HG03432 (cell line): ENCODE results near the gene SYTL4.

Source experiments
- ATAC-seq: cut with Tn5 transposase; IDR thresholded peaks from one replicate; pipeline ENCODE4 v1.9.1; 2021; ENCODE audit warnings: mild to moderate bottlenecking, moderate library complexity; ENCODE audit not compliant: unreplicated experiment

SYTL4 gene

DNA sequence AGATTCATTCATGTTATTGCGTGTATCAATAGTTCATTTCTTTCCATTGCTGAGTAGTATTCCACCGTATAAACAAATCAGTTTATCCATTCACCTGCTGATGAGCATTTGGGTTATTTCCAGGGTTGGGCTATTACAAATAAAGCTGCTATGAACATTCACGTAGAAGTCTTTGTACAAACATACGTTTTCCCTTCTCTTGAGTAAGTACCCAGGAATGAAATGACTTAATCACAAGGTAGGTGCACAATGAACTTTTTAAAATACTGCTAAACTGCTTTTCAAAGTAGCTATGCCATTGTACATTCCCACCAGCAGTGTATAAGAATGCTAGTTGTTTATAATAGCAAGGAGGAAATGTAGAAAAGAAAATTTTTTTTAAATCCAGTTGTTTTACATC, 35.9 kb downstream of the SYTL4 start:
- ATAC-seq, result no peak

DNA sequence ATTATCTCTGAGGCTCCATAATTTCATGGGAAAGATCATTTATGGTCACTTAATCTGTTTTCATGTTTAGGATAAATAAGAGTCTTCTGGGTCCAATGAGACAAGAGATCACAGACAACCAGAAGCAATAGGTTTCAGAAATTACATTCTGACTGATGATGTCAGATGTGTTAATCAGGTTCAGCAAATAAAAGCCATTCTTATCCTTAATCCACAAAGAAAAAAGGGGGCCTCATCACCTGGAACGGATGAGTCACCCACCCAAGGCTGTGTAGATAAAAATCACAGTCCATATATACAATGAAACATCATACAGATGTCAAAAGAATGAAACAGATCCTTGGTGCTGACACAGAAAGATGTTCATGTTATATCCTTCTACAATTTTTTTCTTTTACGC, 36.6 kb downstream of the SYTL4 start:
- ATAC-seq, result no peak

- peak; percentile 87 for ATAC-seq
Observed at GRCh38 chrX:100687546-100687945, 44.4 kb downstream of the SYTL4 start.

- peak; percentile 67 for ATAC-seq
Observed at GRCh38 chrX:100687128-100687527, 44.8 kb downstream of the SYTL4 start.

DNA sequence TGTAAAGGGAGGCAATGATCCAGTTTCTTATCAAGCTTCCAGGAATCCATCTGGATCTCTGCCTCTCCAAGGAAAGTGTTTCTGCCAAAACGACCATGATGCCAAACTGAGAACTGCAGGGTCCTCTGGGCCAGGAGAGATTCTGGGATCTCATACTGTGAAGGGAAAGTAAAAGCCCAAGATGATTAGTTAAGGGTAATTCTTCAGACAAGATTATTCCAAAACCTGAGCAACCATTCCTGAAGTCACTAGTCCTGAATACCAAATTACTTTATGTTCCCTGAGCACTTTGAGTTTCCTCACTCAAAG, 46.0 kb downstream of the SYTL4 start:
- no peak for ATAC-seq

DNA sequence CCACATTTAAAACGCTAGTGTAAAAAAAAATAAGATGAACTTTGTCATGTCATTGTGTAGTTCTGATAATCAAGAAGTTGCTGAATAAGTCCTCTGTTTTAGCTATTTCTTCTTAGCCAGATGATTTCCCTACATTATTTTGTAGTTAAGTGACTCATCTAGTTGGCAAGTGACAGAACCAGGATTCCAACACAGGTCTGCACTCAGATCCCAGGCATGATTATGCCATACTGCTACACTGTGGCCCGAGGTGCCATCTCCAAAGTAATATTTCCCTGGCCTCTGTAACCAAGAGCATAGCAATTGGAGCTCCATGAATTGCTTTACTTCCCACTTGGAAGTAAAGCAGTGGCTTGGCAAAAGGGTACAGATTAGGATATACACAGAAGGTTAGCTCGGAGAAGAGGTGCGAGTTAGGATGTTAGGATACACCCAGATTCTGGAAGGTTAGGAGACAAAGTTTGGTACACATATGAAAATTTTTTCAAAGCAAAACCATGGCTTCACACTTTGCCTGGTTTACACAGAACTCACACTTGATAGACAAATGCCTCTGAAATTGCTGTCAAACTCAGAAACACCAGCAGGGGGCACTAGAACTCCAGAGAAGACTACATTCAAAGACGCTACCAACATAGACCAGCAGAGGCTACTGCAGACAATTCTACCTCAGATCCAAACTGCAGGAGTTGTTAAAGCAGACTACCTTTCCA, 46.5 kb downstream of the SYTL4 start:
- peak; percentile 63 for ATAC-seq

DNA sequence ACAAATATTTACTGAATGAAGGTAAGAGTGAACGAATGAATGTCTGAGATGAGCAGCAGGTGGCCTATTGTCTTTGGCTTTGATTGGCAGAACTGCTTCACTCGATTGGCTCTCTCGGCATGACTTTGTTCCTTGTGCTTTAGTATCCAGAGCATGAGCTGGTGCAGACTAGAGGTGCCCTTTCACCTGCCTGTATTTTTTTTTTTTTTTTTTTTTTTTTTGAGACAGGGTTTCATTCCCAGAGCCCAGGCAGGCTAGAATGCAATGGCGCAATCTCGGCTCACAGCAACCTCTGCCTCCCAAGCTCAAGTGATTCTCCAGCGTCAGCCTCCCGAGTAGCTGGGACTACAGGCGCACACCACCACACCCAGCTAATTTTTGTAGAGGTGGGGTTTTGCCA, 49.0 kb downstream of the SYTL4 start:
- ATAC-seq, result no peak

DNA sequence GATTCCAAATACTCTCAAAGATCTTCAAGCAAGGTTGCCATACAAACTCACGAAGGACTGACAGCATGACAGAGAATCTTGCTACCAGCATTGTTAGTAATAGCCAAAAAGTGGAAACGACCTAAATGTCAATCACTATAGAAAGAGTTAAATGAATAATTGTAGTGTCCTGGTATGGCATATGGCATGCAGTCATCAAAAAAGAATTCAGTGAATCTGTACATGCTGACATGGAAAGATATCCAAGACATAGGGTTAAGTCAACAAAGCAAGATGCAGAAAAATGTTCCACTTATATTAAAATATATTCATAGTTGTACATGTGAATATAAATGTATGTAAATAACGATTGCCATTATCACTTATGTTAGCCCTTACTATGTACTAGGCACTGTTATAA, 50.3 kb downstream of the SYTL4 start:
- no peak for ATAC-seq

- no peak for ATAC-seq
Observed at GRCh38 chrX:100680756-100681155, 51.2 kb downstream of the SYTL4 start.

DNA sequence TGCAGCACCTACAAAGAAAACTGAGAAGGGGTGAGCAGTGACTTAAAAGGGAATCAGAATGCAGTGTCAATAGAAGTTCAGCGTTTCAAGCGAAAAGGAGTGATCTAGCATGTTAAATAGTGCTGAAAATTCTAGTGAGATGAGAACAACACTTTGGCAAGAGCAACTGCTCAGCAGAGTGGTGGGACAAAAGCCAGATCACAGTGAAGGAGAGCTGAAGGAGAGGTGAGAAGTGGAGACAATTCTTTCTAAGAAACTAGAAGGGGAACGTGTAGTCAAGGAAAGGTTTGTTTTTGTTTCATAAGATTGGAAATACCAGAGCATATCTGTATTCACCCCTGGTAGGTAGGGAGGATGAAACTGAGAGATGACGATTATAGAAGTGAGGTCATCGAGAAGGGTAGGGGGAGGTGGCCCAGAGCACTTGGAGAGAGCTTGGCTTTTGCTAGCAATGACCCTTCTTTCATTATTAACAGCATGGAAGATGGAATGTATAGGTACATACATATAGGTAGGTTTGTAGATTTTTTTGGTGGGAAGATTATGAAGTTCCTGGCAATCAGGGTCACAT, 54.2 kb downstream of the SYTL4 start:
- no peak for ATAC-seq

- ATAC-seq, result peak; percentile 66
Observed at GRCh38 chrX:100674705-100675104, 57.2 kb downstream of the SYTL4 start.

GRCh38 chrX:100673397-100673953, 58.4 kb downstream of the SYTL4 start:
- ATAC-seq, result no peak

DNA sequence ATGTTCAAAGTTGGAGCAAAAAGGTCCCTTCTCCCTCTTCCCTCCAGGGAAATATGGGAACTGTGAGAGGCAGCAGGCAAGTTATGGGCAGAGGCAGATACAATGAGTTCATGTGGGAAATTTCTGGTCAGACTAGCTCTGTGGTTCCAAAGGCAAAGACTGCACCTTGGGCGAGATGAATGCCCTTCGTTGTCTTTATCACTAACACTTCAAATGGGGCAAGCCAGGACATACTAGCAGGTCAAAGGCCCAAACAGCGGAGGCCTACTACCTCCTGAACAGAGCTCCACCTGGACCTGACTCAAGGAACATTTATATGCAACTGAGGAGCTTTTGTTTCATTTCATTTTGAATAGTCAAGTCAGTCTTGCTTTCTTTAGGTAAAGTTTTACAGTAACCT, 59.0 kb downstream of the SYTL4 start:
- ATAC-seq, result no peak

- no peak for ATAC-seq
Observed at GRCh38 chrX:100663642-100664041, 68.3 kb downstream of the SYTL4 start.

DNA sequence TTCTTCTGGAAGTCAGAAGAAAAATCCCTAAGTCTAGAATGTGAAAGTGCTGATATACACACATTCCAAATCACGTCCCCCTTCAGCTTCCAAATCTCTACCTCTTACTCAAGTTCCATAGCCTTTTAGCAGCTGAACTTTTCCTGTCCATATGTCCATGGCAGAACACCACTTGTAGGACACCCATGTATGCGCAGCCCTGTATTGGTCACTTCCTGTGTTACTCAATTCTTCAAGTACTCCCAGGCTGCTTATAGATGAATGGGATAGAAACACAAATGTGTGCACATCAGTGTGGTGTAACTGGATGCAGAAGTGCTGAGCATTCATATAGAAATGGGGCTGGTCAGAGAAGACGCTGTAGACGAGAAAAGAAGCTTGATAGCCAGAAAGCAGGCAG, 69.1 kb downstream of the SYTL4 start:
- no peak for ATAC-seq

DNA sequence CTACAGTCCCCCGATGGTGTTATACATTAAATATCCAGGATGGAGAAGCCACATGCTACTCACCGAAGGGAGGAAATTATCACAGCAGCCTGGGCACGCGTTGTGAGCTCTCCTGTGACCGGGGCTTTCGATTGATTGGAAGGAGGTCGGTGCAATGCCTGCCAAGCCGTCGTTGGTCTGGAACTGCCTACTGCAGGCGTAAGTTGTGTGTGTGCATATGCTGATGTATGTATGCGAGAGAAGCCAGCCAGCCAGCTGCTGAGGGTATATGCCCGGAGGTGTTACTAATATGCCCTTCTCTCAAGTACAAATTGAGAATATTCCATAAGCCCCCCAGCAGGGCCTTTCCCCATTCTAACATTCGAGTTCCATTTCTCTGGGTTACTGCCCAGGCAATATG, 69.8 kb downstream of the SYTL4 start:
- no peak for ATAC-seq

DNA sequence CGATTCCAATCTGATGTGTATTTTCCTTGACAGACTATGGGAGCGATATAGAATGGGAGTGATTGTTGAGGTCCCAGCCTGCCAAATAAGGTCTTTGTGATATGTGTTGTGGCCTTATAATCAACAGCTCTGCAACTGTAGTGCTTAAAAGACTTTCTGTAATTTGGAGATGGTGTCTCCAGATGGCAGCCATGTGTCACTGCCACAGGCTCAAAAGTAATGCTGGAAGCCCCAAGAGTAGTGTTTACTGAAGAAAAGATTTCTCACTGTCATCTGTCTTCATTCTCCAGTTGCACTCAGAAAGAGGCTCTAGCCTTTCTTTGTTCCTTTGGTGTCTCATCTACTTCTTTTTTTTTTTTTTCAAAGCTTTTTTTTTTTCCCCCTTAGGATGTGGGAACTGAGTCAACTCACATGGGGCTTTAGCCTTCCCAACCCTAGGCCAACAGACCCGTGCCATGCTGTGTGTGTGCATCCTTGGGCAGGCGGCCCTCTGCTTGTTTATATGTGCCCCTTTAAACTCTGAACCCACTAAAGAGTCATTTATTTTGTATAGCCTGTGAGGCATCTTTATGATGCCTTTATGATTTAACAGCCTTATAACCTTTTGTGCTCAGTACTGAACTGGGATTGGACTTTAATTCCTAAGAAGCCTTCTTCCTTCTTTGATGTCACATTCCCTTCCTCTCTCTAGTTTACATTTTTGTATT, 72.3 kb downstream of the SYTL4 start:
- no peak for ATAC-seq

DNA sequence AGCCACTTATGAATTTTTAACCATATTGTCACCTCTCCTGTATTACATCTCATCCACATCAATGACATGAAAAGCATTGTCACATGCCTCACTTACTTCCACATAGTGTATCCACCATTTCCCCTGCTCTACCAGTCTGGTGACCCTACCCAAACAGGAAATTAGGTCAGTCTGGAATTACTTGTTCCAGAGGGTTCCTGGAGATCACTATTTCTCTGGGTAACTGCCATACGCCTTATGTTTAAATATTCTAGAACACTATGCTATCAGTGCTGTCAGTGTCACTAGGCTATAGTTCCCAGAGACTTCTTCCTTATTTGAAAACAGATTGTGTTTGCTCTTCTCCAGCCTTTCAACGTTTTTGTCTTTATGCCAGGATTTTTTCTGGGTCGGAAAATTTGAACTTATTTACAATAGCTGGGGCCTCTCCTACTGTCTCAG, 73.0 kb downstream of the SYTL4 start:
- ATAC-seq, result no peak

DNA sequence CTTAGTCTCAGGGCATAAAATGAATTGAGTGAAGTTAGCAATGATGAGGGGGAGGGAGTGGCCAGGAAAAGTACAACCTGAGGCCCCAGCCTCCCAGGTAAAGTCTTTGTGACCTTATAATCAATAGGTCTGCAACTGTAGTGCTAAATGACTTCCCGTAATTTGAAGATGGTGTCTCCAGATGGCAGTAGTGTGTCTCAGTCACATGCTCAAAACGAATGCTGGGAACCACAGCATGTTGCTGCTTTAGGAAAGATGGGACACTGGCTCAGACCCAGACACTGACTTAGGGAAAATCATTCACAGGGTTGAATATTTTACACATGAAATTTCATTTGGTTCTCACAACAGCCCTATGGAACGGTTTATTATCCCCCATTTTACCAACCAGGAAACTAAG, 77.7 kb downstream of the SYTL4 start:
- ATAC-seq, result no peak

DNA sequence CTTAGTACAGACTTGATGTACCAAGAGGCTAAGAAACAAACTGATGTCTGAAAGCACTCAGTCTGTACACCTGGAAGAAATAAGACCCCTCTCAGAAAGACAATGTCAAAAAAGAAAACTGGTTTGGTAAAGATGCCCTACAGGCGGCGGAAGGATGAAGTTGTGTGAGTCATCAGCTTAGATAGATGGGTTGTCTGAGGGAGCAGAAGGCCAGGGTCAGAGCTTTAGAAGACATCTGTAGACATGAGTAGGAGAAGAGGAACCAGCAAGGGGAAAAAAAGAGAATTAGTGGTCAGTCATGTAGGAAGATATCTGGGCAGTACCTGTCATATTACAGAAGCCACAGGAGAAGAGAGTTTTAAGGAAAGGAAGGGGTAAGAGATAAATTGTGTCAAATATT, 79.7 kb downstream of the SYTL4 start:
- no peak for ATAC-seq

DNA sequence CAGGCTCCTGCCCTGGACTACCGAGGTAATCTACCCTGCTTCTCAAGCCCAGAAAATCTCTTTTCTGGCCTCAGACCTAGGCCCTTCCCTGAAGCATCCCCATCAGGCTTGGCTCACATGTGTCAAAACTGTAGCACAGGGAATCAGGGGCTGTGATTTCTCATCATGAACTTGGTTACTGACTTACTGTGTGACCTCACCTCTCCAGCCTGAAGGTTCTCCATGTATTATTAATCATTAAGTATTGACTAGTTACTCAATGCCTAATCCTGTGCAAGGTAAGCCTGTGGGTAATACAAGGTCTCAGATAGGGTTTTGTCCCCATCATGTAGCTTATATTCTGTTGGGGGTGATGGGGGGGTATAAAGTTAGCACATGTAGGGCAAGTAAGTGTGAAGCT, 81.1 kb downstream of the SYTL4 start:
- no peak for ATAC-seq
